Measurements from ENCODE around the gene CHTF18.
"Not testable (repeated sequence)": the region's sequence is repeated elsewhere in the genome, so short reads cannot be mapped to it uniquely, and the experiment has no call there.

The CHTF18 gene

GRCh38 chr16:769184-769784 is 19.1 kb upstream of the CHTF18 start:
- no peak overlapping the region for H3K4me3 ChIP-seq (ENCODE audit: low read depth, low read length)
- TF ChIP-seq, protein P1, sequence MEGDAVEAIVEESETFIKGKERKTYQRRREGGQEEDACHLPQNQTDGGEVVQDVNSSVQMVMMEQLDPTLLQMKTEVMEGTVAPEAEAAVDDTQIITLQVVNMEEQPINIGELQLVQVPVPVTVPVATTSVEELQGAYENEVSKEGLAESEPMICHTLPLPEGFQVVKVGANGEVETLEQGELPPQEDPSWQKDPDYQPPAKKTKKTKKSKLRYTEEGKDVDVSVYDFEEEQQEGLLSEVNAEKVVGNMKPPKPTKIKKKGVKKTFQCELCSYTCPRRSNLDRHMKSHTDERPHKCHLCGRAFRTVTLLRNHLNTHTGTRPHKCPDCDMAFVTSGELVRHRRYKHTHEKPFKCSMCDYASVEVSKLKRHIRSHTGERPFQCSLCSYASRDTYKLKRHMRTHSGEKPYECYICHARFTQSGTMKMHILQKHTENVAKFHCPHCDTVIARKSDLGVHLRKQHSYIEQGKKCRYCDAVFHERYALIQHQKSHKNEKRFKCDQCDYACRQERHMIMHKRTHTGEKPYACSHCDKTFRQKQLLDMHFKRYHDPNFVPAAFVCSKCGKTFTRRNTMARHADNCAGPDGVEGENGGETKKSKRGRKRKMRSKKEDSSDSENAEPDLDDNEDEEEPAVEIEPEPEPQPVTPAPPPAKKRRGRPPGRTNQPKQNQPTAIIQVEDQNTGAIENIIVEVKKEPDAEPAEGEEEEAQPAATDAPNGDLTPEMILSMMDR (IDR thresholded peaks at IDR 0.05; ENCODE audit: low read depth, low read length), result no peak
- DNase-seq (ENCODE audit: low read depth, low spot score), result no peak
- in situ Hi-C loops (cut with HindIII; ENCODE audit: low sequenced_read_pairs), result no loop called here

- TF ChIP-seq, protein P1 (IDR thresholded peaks at IDR 0.05; ENCODE audit: low read depth, low read length), result no peak
- DNase-seq (ENCODE audit: low read depth, low spot score), result no peak
- in situ Hi-C loops (cut with HindIII; ENCODE audit: low sequenced_read_pairs), result no loop called here
Observed at GRCh38 chr16:769934-770333, 18.5 kb upstream of the CHTF18 start.

DNA sequence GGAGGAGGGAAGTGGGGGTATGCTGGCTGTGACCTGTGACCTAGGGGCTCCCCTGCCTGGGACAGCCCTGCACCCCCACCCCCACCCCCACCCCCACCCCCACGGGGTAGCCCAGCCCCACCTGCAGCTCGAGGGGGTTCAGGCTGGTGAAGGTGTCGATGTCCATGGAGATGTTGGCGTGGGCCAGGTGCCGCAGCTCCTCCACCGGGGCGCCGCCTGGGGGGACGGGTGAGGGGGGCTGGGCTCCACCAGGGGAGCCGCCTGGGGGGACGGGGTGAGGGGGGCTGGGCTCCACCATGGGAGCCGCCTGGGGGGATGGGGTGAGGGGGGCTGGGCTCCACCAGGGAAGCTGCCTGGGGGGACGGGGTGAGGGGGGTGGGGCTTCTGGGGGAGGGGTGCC is 18.0 kb upstream of the CHTF18 start:
- no peak overlapping the region for H3K4me3 ChIP-seq (ENCODE audit: low read depth, low read length)
- TF ChIP-seq, protein P1 (IDR thresholded peaks at IDR 0.05; ENCODE audit: low read depth, low read length), result no peak
- in situ Hi-C loops (cut with HindIII; ENCODE audit: low sequenced_read_pairs), result no loop called here
- no peak for DNase-seq (ENCODE audit: low read depth, low spot score)

More at GRCh38 chr16:769934-770333, 18.5 kb upstream of the CHTF18 start:
- H3K4me3 ChIP-seq (ENCODE audit: low read depth, low read length), result no peak overlapping the region

DNA sequence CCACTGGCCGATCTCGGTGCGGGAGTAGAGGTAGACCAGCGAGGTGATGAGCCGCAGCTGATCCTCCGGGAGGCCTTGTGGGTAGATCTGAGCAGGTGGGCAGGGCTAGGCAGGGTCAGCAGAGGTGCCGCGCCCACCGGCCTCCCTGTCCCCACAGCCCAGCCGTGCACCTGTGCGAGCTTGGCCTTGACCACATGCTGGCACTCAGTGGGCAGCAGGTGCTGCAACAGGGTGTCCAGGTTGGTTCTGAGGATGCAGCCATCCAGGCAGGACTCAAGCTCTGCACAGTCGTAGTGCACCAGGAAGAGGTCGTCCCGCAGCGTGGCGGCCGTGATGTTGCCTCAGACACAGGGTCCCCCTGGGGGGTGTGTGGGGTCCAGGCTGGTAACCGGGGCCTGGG is 15.5 kb upstream of the CHTF18 start:
- H3K4me3 ChIP-seq (ENCODE audit: low read depth, low read length), result no peak overlapping the region
- TF ChIP-seq, protein P1 (IDR thresholded peaks at IDR 0.05; ENCODE audit: low read depth, low read length), result no peak
- in situ Hi-C loops (cut with HindIII; ENCODE audit: low sequenced_read_pairs), result no loop called here
- DNase-seq (ENCODE audit: low read depth, low spot score), result no peak

DNA sequence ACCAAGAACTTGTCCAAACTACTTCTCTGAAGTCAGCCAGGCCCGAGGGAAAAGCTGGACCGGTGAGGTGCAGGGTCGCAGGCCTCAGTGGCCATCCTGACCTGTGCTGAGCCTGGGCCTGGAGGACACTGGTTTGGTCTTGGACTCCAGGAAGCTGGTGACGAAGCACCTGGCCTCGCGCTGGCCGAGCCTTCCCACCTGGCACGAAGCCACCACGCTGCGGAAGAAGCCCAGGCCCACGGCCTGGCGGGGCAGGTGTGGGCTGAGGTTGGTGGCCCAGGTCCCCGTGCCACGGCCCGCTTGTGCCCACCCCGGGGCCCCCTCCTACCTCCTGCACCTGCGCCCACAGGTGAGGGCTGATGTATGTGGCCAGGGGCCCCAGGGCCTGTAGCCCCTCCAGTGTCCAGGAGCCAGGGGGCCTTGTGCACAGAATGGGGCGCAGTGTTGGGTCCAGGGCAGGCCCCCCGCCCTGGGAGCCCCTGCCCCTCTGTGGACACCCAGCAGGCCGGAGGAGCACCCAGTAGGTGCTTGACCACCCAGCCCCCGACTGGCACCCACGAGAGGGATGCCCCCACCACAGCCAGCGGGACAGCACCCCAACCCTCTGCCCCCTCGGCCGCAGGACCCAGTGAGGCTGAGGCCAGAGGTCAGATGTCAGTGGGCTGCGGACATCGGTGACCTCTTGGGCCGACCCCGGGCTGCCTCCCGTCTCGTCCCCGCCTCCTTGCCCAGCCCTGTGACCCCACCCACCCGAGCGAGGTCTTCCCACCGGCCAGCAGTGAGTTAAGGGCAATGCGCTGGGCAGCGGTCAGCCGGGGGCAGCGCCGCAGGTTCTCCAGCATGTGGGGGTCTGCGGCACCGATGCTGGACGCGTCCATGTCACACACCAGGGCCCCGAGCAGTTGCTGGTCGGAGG is 14.1 kb upstream of the CHTF18 start:
- H3K4me3 ChIP-seq (ENCODE audit: low read depth, low read length), result no peak overlapping the region
- DNase-seq (ENCODE audit: low read depth, low spot score), result no peak
- TF ChIP-seq, protein P1 (IDR thresholded peaks at IDR 0.05; ENCODE audit: low read depth, low read length), result no peak
- in situ Hi-C loops (cut with HindIII; ENCODE audit: low sequenced_read_pairs), result no loop called here

DNA sequence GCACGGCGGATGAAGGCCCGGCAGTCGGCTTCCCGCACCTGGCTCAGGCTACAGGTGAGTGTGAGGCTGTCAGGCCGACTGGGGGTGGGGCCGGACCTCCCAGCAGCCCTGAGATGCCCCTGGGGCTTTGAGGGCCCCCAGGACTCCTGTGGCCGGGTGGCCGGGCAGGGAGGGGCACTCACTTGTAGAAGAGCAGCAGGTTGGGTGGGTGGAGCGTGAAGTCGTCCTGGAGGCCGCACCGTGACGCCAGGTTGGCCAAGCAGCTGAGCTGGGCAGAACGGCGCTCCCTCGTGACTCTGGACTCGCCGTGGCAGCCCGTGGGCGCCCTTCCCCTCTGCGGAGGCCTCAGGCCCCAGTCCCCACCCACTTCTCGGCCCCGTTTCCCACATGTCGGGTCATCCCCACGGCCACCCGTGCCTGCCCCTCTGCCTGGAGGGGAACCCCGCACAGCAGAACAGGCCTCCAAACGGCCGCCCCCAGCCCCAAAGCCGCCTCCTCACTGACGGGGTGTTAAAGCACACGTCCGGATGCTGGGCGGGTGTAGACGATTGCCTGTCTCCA is 13.1 kb upstream of the CHTF18 start:
- no peak for DNase-seq (ENCODE audit: low read depth, low spot score)
- TF ChIP-seq, protein P1 (IDR thresholded peaks at IDR 0.05; ENCODE audit: low read depth, low read length), result no peak
- in situ Hi-C loops (cut with HindIII; ENCODE audit: low sequenced_read_pairs), result no loop called here
- H3K4me3 ChIP-seq (ENCODE audit: low read depth, low read length), result no peak overlapping the region

DNA sequence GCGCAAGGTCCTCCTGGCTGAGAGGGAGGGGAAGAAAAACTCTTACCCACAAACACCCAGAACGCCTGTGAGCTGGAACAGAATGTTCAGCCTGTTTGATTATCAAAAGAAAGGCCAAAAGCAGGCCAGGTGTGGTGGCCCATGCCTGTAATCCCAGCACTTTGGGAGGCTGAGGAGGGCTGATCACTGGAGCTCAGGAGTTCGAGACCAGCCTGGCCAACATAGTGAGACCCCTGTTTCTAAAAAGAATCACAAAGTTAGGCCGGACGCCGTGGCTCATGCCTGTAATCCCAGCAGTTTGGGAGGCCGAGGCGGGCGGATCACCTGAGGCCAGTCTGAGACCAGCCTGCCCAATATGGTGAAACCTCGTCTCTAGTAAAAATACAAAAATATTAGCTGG is 12.1 kb upstream of the CHTF18 start:
- H3K4me3 ChIP-seq (ENCODE audit: low read depth, low read length); in situ Hi-C loops (cut with HindIII; ENCODE audit: low sequenced_read_pairs); DNase-seq (ENCODE audit: low read depth, low spot score): not testable (repeated sequence)
